GM12878 (cell line): ENCODE measurements around the gene INSC. TPM values are rescaled to one million over a fixed set of nuclear protein-coding genes. Genes with fewer than 3 reads are reported as not detected.

ENCODE experiments used
- ATAC-seq: fragments of 200-7000 bp; cut with Tn5 transposase; 3 replicates; pipeline ENCODE4 v1.9.1; 2020; ENCODE audit warnings: mild to moderate bottlenecking, moderate library complexity
- BruUV-seq: library from RNA; stranded (reverse); fragments of 400-500 nt; replicated peaks from 2 replicates; lab custom pipeline; 2021; lab: Mats Ljungman, UMichigan
- CTCF ChIA-PET: fragments of 300-600 bp; sonication (Branson Sonifier 250); formaldehyde crosslinking; extraction: SDS; loops from one replicate; lab custom pipeline; 2021; ENCODE audit warnings: inconsistent platforms; lab: Yijun Ruan, JAX
- POLR2A ChIA-PET: fragments of 350-600 bp; formaldehyde crosslinking; extraction: SDS; loops from one replicate; lab custom pipeline; 2021; ENCODE audit warnings: inconsistent platforms; lab: Charles Lee
- RAD21 ChIA-PET: fragments of 300-600 bp; sonication (Branson Sonifier 250); formaldehyde crosslinking; loops from one replicate; lab custom pipeline; 2023; ENCODE audit warnings: antibody characterized with exemption; ENCODE audit not compliant: unreplicated experiment; lab: Charles Lee
- SMC1A ChIA-PET: fragments of 300-600 bp; sonication (Branson Sonifier 250); formaldehyde crosslinking; loops from one replicate; lab custom pipeline; 2023; ENCODE audit not compliant: unreplicated experiment, uncharacterized antibody; lab: Charles Lee
- DNase-seq: peaks from one replicate; pipeline ENCODE4 v3.0.0-alpha.2; 2011; ENCODE audit warnings: low read depth, low spot score
- FAIRE-seq: peaks from 3 replicates; lab custom pipeline; 2011; peaks lifted over from hg19 to GRCh38; lab: Jason Lieb, UNC
- H2AFZ ChIP-seq: 2 replicates; pipeline ENCODE4 v1.6.0; 2011; ENCODE audit warnings: low read depth, low read length, control low read depth; ENCODE audit not compliant: control insufficient read depth
- H3K27ac ChIP-seq: 2 replicates; pipeline ENCODE4 v1.5.1; 2011; ENCODE audit warnings: control low read depth; ENCODE audit not compliant: control insufficient read depth, insufficient read depth
- H3K27me3 ChIP-seq, 2 experiments: replicated peaks in 1 of 2; 2 replicates each; pipeline versions ENCODE4 v1.6.0 to v1.6.1; 2011; ENCODE audit warnings: low read length in 1 of 2; ENCODE audit not compliant: control insufficient read depth in 2 of 2, insufficient read depth in 2 of 2
- H3K36me3 ChIP-seq, 2 experiments: 2 replicates each; pipeline ENCODE4 v1.5.1; 2011; ENCODE audit warnings: low read length in 1 of 2; ENCODE audit not compliant: control insufficient read depth in 2 of 2, insufficient read depth in 2 of 2
- H3K4me1 ChIP-seq: 2 replicates; pipeline ENCODE4 v1.6.1; 2011; ENCODE audit warnings: mild to moderate bottlenecking, low read length, moderate library complexity, mixed read lengths; ENCODE audit not compliant: control insufficient read depth, insufficient read depth
- H3K4me2 ChIP-seq: 2 replicates; pipeline ENCODE4 v1.6.0; 2011; ENCODE audit warnings: control low read depth; ENCODE audit not compliant: control insufficient read depth, insufficient read depth
- H3K4me3 ChIP-seq: fragments of 200-600 bp; sonication (generic); 2 replicates; pipeline ENCODE4 v1.5.1; 2016
- H3K79me2 ChIP-seq: 2 replicates; pipeline ENCODE4 v1.6.0; 2011; ENCODE audit warnings: low read length; ENCODE audit not compliant: control insufficient read depth, insufficient read depth
- H3K9ac ChIP-seq: 2 replicates; pipeline ENCODE4 v1.8.0; 2011; ENCODE audit warnings: low read length, control low read depth, mixed read lengths; ENCODE audit not compliant: control insufficient read depth, insufficient read depth
- H3K9me3 ChIP-seq: replicated peaks from 3 replicates; pipeline ENCODE4 v1.5.1; 2011; ENCODE audit warnings: mild to moderate bottlenecking, low read length; ENCODE audit not compliant: control insufficient read depth, insufficient read depth
- H4K20me1 ChIP-seq: 2 replicates; pipeline ENCODE4 v1.6.0; 2011; ENCODE audit not compliant: control insufficient read depth, insufficient read depth
- DPF2 ChIP-seq: fragments of 450-650 bp; IDR thresholded peaks from 2 replicates; pipeline ENCODE4 v1.6.1; 2017; ENCODE audit warnings: mild to moderate bottlenecking
- ZBTB11 ChIP-seq: fragments of 450-650 bp; formaldehyde crosslinking; IDR thresholded peaks from 2 replicates; pipeline ENCODE4 v1.5.0; 2022; ENCODE audit warnings: mild to moderate bottlenecking, missing genetic modification characterization
- WGBS: methylation state at CpG from one replicate; pipeline ENCODE4 v1.1.6; 2016; ENCODE audit warnings: low lambda C conversion rate; ENCODE audit not compliant: insufficient replicate concordance, insufficient coverage; ENCODE audit errors: missing lambda C conversion rate; 5-methylcytosine and 5-hydroxymethylcytosine counted together
- in situ Hi-C: fragments of 300-500 bp; cut with MboI; formaldehyde crosslinking; loops from 9 replicates; pipeline ENCODE4 v1.14.3; 2018; ENCODE audit warnings: mixed read lengths
- intact Hi-C: fragments of 100-400 bp; cut with micrococcal nuclease; formaldehyde crosslinking; loops from one replicate; pipeline ENCODE4 v1.14.2; 2022; ENCODE audit not compliant: unreplicated experiment
- polyA plus RNA-seq, 11 experiments: library from polyadenylated mRNA; depleted of rRNA in 4 of 11; unstranded in 6 of 11; stranded (reverse) in 5 of 11; fragments of >200 nt; fragmentation: Nextera tagmentation in 4 of 11; fragmentation: Illumina TruSeq in 1 of 11; extraction: Ambion mirVana in 4 of 11; extraction: Trizol in 1 of 11; gene quantifications; 1 replicate in 1 of 11; 2 replicates in 10 of 11; pipeline versions ENCODE4 v1.2.1 to v1.2.3, GENCODE V29; 2011 to 2016; ENCODE audit warnings: inconsistent platforms in 2 of 11, missing spikeins in 2 of 11, low read depth in 1 of 11
- total RNA-seq, 4 experiments: library from RNA; depleted of rRNA in 3 of 4; stranded (reverse); fragments of >200 nt in 3 of 4; fragmentation: Illumina TruSeq in 1 of 4; extraction: Trizol in 1 of 4; gene quantifications; 2 replicates each; pipeline versions ENCODE4 v1.2.1 to v1.2.3, GENCODE V29; 2013 to 2021

INSC gene
- total and polyA plus RNA-seq, 10 of the 15 experiments (the other 5 are each of a cell fraction or from before 2014, with no cell fraction given), result 0.13 to 0.33 TPM; not detected in 8

- CTCF ChIA-PET, result interaction anchor here (0.8 to 9.6 kb wide), 4 partner anchors 31 to 102 kb away, joined by 3 to 102 read pairs (median 38); no protein-coding TSS in a partner anchor
- Histone ChIP-seq H3K27me3 (no peaks in the 10 kb centered on the region), H3K4me3 (no peak overlapping the region), H2AFZ (no peak overlapping the region), H3K36me3 (no peaks in the 10 kb centered on the region), H3K79me2 (no peaks in the 10 kb centered on the region), H4K20me1 (no peaks in the 10 kb centered on the region), H3K4me1 (peaks cover 13% of the 10 kb centered on the region), H3K9ac (no peak overlapping the region), H3K9me3 (no peaks in the 10 kb centered on the region), H3K27ac (no peak overlapping the region), H3K4me2 (no peak overlapping the region)
- in situ Hi-C loops, result no loop called here
- BruUV-seq, result no TSS peak
- DNase-seq, result no peak
- POLR2A ChIA-PET, result no interaction called here
- SMC1A ChIA-PET, result interaction anchor here (0.6 to 2.4 kb wide), 4 partner anchors 20 to 58 kb away, joined by 3 to 10 read pairs (median 3); no protein-coding TSS in a partner anchor
- ATAC-seq, result no peak
- TF ChIP-seq ZBTB11 (CRISPR knock-in tag) (no peak), DPF2 (no peak)
- FAIRE-seq, result no peak
- intact Hi-C loops, result no loop called here
- RAD21 ChIA-PET, result no interaction called here
- WGBS, result 84% methylated on average over 8 of the region's 8 CpGs
These were observed 8.3 kb upstream of the INSC start for GRCh38 chr11:15106201-15106965.
